NCI-H82 (cell line): Measurements from ENCODE around the gene STX1B.
"Not testable (repeated sequence)": the region's sequence is repeated elsewhere in the genome, so short reads cannot be mapped to it uniquely, and the experiment has no call there.

Experiments
- DNase-seq: peaks from one replicate; lab custom pipeline; 2025; lab: John Stamatoyannopoulos, UW

The STX1B gene

DNA sequence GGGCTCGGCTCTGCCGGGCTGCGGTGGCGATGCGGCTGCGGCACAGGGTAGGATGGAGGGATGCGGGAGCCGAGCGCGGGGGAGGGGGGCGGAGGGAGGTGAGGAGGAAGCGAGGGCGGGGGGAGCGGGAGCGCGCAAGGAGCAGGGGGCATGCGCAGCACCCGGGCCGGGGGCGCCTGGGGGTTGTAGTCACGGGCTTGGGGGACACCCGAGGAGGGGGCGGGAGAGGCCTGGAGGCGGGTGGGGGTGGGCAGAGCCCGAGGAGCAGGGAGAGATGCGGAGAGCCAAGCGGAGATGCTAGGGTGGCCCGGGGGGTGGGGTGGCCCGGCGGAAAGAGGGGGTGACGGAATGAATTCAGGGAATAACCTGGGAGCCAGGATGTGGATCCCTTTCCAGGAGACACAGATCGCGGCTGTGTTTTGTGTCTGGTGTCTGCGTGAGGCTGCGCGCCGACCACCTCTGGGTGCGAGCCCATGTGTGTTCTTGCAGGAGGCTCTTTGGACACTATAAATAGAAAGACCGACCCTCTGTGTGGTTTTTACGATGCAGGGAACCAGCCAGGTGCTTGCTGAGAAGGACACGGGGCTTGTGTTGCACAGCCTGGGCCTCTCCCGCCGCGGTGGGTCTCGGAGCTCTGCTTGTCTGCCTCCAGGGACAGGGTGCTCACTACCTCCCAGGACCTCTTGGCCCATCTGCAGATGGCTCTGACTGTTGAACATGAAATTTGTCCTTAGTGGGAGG, at the start of gene STX1B:
Gene STX1B (minus strand): TSS at position 54 of the 741 bp plus-strand sequence. CDS start 242 bp downstream, outside the sequence.
- DNase-seq, result peak; percentile 70

DNA sequence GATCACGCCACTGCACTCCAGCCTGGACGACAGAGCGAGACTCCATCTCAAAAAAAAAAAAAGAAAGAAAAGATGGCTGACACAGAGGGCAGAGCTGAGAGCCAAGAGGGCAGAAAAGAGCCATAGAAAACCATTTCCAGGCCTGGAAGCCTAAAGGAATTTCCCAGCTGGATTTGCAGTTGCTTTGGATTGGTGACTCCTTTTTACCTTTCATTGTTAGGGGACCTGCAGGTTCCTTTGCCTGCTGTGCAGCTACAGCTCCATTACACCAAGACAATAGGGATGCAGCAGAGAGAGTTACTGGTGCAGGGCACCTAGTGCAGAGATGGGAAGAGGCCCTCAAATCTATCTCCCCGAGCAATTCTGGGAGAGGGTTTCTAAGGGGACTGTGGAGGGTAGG, 45.2 kb upstream of the STX1B start:
- DNase-seq, result no peak

DNA sequence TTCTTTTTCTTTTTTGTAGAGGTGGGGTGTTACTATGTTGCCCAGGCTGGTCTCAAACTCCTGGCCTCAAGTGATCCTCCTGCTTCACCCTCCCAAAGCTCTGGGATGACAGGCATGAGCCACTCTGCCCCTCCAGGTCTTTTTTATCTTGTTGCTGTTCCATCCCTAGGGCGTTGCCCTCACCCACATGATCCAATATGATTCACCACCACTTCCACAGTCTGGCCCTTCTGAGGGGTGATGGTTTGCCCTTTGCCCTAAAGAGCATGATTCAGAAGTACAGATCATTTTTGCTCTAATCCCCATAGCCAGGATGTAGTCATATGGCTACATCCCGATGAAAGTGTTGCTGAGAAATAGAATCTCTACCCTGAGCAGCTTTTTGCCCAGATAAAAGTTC, 41.7 kb upstream of the STX1B start:
- no peak for DNase-seq

DNA sequence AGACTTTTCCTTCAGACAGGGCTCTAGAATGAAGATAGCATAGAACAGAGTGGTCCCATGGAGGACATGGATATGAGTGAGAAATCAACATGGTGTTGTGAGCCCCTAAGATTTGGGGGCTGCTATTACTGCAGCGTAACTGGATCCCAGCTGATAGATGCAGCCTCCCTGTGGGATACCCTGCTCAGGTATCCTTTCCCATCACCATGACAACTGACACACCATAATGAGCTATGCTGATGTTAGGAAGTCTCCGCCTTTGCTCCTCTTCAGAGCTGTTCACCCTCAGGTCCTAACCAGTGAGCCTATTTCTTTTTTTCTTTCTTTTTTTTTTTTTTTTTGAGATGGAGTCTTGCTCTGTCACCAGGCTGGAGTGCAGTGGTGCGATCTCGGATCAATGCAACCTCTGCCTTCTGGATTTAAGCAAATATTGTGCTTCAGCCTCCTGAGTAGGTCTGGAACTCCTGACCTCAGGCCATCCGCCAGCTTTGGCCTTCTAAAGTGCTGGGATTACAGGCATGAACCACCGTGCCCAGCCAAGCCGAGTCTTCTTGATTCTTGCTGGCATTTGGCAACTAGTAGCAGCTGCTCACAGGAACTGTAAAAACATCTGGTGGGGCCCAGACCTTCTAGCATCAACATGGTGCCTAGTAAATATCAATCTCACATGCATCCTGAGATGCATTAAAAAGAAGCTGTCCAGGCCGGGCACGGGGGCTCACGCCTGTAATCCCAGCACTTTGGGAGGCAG, 40.0 kb upstream of the STX1B start:
- no peak for DNase-seq

DNA sequence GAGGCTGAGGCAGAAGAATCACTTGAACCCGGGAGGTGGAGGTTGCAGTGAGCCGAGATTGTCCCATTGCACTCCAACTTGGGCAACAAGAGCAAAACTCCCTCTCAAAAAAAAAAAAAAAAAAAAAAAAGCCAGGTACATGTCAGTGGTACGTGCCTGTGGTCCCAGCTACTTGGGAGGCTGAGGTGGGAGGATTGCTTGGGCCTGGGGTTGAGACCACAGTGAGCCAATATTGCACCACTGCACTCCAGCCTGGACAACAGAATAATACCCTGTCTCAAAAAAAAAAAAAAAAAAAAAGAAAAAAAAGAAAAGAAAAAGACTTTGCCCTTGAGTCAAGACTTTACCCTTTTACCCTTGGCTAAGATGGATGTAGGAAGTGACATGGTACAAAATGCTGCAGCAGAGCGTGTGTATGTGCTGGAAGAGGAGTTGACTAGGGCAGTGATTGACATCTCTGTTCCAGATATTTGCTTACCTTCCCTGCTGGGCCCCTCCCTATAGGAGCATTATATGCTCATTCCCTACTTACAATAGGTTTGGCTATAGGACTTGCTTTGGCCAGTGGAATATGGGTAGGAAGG, 33.6 kb upstream of the STX1B start:
- DNase-seq, result no peak

DNA sequence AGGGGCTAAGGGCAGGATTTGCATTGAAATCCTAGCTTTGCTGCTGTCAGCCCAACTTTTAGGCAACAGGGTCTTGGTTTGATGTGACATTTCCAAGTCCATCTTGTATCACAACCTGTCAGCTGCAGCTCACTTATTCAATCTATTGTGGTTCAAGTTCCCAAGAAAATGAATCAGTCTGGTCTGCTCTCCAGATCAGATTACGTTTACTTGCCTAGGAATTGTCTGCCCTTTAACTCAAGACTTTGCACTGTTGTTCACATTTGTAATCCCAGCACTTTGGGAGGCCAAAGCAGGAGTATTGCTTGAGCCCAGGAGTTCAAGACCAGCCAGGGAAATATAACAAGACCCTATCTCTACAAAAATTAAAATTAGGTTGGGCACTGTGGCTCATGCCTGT, 32.9 kb upstream of the STX1B start:
- DNase-seq, result no peak

DNA sequence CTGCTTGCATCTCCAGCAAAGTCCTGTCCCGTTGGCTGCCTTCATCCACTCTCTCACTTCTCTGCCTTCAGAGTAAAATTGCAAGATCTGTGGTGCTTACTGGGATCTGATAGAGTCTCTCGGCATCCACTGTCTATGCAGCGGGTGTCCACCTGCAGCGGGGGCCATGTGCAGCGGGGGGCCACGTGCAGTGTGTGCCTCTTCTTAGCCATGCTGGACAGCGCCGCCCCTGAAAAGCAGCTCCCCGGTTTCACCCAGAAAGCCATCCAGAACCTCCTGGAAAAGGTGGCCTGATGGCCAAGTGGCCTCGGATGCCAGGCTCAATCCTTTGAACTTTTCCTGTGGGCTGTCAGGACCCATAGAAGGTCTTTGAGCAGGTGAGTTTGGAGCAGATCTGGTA, 32.4 kb upstream of the STX1B start:
- no peak for DNase-seq

DNA sequence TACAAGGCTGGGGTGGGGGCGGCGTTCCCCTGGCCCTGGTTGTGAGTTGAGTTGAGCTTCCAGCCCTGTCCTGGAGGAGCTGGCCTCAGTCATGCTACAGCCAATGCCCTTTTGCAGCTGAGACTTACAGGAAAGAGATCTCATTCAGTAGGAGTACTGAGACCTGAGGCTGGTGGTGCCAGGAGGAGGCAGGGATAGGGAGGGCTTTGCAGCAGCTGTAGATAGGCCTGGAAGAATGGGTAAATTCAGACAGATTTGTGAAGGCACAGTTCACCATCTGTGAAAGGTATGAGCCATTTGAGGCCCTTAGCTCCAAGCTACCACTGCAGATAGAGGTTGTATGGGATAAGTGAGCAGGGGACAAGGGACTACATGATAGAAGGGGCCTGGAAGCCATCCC, 28.6 kb upstream of the STX1B start:
- no peak for DNase-seq

DNA sequence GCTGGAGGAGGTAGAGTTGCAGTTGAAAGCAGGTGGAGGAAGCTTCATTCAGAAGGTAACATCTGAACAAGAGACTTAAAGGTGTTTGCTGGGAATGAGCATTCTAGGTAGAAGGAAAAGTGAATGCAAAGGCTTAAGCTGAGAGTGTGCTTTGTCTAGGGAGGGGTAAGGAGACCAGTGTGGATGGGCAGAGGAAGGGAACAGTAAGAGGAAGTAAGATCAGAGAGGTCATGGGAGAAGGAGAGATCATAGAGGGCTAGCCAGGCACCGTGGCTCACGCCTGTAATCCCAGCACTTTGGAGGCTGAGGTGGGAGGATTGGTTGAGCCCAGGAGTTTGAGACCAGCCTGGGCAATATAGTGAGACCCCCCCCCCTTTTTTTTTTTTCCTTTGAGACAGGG, 26.3 kb upstream of the STX1B start:
- DNase-seq, result no peak

DNA sequence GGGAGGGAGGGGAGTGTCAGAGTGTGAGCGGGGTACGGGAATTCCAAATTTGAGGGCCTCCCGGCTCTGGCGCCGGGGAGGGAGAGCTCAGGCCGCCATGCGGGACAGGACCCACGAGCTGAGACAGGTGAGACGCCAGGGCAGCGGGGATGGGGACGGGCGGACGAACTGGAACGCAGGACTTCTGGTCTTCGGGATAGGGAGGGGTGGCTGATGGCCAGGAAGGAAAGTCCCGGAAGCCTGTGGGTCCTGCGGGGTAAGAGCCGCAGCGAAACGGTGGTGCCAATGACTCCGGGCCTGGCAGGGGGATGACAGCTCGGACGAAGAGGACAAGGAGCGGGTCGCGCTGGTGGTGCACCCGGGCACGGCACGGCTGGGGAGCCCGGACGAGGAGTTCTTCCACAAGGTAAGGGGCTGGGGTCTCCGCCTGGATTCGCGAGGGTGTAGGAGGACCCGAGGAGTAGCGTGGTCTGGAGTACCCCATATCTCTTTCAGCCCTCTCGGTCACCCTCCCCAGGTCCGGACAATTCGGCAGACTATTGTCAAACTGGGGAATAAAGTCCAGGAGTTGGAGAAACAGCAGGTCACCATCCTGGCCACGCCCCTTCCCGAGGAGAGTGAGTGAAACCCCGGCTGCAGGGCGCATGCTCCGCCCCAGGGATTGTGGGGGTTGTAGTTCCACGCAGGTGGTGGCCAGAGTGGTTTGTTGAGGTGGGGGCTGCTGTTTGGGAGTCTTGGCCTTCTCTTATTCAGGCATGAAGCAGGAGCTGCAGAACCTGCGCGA, 23.5 kb upstream of the STX1B start:
- peak; percentile 89 for DNase-seq

DNA sequence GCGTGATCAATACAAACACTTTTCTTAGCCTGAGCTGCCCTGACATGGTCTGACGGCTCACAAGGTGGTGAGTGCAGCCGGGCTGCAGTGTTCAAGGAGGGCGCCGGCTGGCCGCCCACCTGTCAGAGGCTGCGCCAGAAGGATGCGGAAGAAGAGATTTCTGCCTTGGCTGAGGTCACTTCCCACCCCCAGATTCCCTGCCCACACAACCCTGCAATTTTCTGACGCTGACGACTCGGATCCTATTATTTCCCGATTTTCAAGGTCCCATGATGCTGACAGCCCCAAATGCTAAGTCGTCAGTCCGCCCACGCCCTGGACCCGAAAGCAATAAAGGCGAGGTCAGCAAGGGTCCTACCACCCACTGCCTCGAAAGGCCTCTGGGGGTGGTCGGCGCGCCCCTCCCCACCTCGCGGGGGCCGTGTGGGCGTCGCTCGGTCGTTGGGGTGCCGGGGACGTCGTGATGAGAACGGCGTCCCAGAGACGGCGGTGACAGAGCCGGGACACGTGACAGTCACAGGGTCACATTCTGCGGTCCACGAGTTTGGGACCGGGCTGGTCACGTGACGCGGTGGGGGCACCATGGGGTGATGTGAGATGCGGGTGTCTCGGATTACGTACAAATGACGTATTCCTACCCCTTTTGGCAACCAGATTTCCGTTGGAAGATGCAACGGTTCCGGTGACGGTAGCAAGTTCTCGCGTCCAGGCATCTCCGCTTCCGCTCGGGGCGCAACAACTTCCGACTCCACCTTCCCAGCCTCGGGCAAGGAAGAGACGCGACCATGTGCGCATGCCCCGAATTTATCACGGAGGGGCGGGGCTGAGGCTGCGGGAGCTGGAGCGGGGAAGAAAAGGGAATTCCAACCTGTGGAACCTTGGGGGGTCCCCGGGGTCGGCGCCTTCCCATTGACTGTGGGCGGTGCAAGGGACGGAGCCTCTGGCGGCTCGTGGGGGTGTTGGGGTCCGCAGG, 22.6 kb upstream of the STX1B start, which contains the start of gene STX4:
Gene STX4 (plus strand): TSS at position 823 of the 973 bp plus-strand sequence. CDS start 248 bp downstream, outside the sequence.
- DNase-seq, result peak; percentile 94

DNA sequence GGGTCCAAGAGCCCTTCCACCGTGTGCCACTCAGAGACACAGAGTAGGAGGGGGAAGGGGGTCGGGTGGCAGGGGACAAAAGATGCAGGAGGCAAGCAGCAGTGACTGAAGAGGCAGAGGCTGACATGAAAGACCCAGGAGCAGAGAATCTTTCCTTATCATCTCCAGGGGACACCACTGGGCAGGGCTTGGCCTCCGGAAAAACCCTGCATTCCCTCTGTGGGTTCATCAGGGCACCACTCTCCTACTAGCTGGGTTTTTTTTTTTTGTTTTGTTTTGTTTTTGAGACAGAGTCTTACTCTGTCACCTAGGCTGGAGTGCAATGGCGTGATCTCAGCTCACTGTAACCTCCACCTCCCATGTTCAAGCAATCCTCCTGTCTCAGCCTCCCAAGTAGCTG, 20.8 kb upstream of the STX1B start:
- no peak for DNase-seq

DNA sequence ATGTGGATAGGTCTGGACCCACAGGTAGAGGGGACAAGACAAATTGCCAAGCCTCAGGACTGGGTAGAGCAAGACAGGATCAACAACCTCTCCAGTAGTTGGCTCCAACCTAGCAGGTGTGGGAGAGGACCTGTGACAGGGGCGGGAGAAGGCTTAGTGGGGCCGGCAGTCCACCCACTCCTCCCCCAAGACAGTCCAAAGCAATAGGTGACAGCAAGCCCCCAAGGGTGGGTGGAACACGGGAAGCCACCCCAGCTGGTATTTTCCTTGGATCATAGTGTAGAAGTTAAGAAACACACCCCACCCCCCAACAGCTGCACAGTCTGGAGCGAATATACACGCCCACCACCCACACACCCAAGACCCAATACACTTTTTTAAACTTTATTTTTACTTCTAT, 18.8 kb upstream of the STX1B start:
- no peak for DNase-seq

DNA sequence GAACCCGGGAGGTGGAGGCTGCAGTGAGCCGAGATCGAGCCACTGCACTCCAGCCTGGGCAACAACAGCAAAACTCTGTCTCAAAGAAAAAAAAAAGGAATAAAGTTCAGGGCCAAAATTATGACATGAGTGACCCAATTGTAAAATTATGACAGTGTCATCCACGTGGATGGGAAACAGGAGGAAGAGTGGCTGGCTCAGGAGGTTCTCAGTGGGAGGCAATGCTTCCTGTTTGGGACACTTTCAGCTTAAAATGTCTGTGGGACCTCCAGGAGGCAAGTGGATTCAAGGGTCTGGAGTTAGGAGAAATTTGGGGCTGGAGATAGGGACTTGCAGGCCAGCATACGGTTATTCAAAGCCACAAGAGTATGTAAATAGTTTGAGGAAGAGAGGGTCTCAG, 14.9 kb upstream of the STX1B start:
- DNase-seq, result no peak

DNA sequence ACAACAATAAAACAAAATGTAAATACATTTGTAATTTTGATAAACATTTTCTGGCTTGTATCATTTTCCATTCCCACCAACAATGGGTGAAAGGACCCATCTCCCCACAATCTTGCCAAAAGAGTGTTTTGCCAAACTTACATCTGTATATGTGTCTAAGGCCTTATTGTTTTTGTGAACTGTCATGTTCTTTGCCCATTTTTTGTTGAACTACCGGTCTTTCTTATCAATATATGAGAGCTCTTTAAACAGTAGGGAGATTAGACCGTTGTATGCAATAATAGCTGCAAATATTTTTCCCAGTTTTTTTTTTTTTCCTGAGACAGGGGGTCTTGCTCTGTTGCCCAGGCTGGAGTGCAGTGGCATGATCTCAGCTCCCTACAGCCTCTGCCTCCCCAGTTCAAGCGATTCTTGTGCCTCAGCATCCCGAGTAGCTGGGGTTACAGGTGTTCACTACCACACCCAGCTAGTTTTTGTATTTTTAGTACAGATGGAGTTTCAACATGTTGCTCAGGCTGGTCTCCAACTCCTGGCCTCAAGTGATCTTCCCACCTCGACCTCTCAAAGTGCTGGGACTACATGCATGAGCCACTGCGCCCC, 13.3 kb upstream of the STX1B start:
- no peak for DNase-seq

DNA sequence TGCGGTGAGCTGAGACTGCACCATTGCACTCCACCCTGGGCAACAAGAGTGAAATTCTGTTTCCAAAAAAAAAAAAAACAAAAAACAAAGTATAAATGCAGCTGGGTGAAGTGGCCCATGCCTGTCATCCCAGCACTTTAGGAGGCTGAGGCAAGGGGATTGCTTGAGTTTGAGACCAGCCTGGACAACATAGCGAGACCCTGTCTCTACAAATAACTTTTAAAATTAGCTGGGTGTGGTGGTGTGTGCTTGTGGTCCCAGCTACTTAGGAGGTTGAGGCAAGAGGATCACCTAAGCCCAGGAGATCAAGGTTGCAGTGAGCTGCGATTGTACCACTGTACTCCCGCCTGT, 12.8 kb upstream of the STX1B start:
- DNase-seq, result no peak

DNA sequence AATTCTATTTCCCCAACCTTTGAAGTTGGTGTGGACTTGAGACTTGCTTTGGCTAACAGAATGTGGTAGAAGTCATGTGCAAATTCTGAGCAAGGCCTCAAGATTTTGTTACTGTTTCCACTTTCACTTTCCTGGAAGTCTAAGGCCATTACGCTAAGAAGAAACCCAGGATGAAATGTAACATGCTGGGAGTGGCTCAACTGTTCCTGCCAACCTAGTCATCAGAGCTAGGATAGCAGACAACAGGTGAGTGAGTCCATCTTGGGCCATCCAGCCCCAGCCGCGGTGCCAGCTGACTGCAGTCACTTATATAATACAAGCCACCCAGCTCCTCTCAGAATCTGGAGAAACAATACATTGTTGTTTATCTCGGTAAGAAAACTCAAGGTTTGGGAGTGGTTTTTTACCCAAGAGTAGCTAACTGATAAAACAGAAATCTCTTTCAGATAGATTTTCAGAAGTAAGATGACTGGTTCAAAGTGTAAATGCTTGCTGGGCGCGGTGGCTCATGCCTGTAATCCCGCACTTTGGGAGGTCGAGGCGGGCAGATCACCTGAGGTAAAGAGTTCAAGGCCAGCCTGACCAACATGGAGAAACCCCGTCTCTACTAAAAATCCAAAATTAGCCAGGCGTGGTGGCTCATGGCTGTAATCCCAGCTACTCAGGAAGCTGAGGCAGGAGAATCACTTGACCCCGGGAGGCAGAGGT, 12.3 kb upstream of the STX1B start:
- no peak for DNase-seq

DNA sequence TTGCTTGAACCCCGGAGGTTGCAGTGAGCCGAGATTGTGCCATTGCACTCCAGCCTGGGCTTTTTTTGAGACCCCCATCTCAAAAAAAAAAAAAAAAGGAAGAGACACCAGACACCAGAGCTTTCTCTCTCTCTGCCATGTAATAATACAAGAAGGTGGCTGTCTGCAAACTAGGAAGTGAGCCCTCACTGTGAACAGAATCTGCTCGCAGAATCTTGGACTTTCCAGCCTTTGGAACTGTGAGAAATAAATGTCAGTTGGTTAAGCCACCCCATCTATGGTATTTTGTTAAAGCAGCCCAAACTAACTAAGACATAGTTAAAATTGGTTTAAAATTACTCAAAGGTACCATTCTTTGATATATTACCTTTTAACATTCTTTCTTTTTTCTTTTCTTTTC, 10.1 kb upstream of the STX1B start:
- DNase-seq, result no peak

DNA sequence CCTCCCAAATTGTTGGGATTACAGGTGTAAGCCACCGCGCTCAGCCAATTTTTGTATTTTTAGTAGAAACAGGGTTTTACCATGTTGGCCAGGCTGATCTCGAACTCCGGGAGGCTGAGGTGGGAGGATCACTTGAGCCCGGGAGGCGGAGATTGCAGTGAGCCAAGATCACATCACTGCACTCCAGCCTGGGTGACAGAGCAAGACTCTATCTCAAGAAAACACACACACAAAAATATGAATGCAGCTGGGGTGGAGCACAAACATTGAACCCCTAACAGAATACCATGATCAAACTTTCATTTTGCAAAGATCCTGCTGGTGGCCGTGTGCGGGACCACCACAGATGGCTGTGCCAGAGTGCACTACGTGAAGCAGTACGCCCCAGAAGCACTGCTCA, 7.3 kb upstream of the STX1B start:
- DNase-seq, result not testable (repeated sequence)

DNA sequence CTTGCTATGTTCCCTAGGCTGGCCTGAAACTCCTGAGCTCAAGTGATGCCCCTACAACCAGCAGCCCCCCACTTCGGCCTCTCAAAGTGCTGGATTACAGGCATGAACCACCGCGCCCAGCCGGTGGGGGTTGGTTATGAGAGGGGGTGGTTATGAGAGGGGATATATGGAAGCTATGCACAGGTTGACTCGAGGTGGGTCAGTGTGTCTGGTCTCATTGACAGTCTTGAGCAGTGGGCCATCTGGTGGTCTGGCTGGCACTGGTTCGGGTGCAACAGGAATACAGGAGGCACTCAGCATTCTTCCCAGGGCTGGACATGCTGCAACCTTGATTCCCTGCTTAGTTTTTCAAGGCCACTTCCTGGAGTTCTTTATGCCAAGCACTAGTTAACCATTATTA, 5.6 kb upstream of the STX1B start:
- peak; percentile 31 for DNase-seq
